ENCODE results near the gene PRSS53.
A peak's percentile ranks its signal among the peaks of the same experiment; 100 is the strongest.

Gene PRSS53

GRCh38 chr16:31036691-31037090 is 52.1 kb downstream of the PRSS53 start:
- no peak for DNase-seq

- DNase-seq, result peak; percentile 66
Observed at GRCh38 chr16:31033709-31034492, 54.8 kb downstream of the PRSS53 start.

All from NCI-H774 (cell line).